ENCODE results near the gene AGRN.
"Not testable (repeated sequence)": the region's sequence is repeated elsewhere in the genome, so short reads cannot be mapped to it uniquely, and the experiment has no call there.

AGRN gene

GRCh38 chr1:1021010-1021919, 1.3 kb downstream of the AGRN start:
- DNase-seq (ENCODE audit: low spot score): peak; percentile 86

- DNase-seq (ENCODE audit: low spot score): peak; percentile 78
These were observed 2.0 kb downstream of the AGRN start for GRCh38 chr1:1021920-1022259.

GRCh38 chr1:1022302-1023009, 2.5 kb downstream of the AGRN start:
- DNase-seq (ENCODE audit: low spot score): no peak

GRCh38 chr1:1023700-1024099, 3.8 kb downstream of the AGRN start:
- peak; percentile 44 for DNase-seq (ENCODE audit: low spot score)

- DNase-seq (ENCODE audit: low spot score): no peak
These were observed 4.3 kb downstream of the AGRN start for GRCh38 chr1:1024149-1024770.

- peak; percentile 95 for DNase-seq (ENCODE audit: low spot score)
These were observed 5.1 kb downstream of the AGRN start for GRCh38 chr1:1024771-1025699.

GRCh38 chr1:1025730-1026129, 5.8 kb downstream of the AGRN start:
- DNase-seq (ENCODE audit: low spot score): no peak

GRCh38 chr1:1026599-1027413, 6.9 kb downstream of the AGRN start:
- no peak for DNase-seq (ENCODE audit: low spot score)

- peak; percentile 30 for DNase-seq (ENCODE audit: low spot score)
These were observed 7.9 kb downstream of the AGRN start for GRCh38 chr1:1027791-1028190.

- DNase-seq (ENCODE audit: low spot score): not testable (repeated sequence)
These were observed 11.1 kb downstream of the AGRN start for GRCh38 chr1:1030867-1031658.

GRCh38 chr1:1031659-1032235, 11.8 kb downstream of the AGRN start:
- no peak for DNase-seq (ENCODE audit: low spot score)

GRCh38 chr1:1032424-1032823, 12.5 kb downstream of the AGRN start:
- DNase-seq (ENCODE audit: low spot score): peak; percentile 26

GRCh38 chr1:1033009-1033587, 13.2 kb downstream of the AGRN start:
- DNase-seq (ENCODE audit: low spot score): peak; percentile 85

- DNase-seq (ENCODE audit: low spot score): no peak
These were observed 14.0 kb downstream of the AGRN start for GRCh38 chr1:1033731-1034438.

- DNase-seq (ENCODE audit: low spot score): no peak
These were observed 14.5 kb downstream of the AGRN start for GRCh38 chr1:1034439-1034781.

GRCh38 chr1:1035291-1035943, 15.5 kb downstream of the AGRN start:
- no peak for DNase-seq (ENCODE audit: low spot score)

- no peak for DNase-seq (ENCODE audit: low spot score)
These were observed 17.7 kb downstream of the AGRN start for GRCh38 chr1:1037366-1038327.

Data from kidney tubule cell (primary cell).